ENCODE data around the gene CDH8.

DNA sequence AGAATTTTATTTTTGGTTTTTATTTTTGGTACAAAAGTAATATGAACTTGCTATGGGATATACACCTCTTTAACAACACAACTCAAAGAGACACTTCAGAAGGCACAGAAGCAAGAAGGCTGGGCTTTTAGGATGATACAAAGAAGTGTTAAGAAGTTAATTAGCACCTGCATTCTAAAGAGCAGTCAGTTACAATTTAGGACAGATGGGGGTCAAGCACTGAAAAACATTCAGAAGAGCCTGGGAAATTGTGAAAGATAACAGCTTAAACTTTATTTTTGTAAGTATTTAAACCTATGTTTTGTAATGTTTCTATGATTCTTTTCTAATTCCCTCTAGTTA lies 163.5 kb downstream of the CDH8 start:
- TF ChIP-seq, protein P1, sequence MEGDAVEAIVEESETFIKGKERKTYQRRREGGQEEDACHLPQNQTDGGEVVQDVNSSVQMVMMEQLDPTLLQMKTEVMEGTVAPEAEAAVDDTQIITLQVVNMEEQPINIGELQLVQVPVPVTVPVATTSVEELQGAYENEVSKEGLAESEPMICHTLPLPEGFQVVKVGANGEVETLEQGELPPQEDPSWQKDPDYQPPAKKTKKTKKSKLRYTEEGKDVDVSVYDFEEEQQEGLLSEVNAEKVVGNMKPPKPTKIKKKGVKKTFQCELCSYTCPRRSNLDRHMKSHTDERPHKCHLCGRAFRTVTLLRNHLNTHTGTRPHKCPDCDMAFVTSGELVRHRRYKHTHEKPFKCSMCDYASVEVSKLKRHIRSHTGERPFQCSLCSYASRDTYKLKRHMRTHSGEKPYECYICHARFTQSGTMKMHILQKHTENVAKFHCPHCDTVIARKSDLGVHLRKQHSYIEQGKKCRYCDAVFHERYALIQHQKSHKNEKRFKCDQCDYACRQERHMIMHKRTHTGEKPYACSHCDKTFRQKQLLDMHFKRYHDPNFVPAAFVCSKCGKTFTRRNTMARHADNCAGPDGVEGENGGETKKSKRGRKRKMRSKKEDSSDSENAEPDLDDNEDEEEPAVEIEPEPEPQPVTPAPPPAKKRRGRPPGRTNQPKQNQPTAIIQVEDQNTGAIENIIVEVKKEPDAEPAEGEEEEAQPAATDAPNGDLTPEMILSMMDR (IDR thresholded peaks at IDR 0.05) = no peak
- TF ChIP-seq POLR2A (IDR thresholded peaks at IDR 0.05) = no peak
- no peak for TF ChIP-seq EP300 (IDR thresholded peaks at IDR 0.05)
